ENCODE measurements around the gene FAM107A.

DNA sequence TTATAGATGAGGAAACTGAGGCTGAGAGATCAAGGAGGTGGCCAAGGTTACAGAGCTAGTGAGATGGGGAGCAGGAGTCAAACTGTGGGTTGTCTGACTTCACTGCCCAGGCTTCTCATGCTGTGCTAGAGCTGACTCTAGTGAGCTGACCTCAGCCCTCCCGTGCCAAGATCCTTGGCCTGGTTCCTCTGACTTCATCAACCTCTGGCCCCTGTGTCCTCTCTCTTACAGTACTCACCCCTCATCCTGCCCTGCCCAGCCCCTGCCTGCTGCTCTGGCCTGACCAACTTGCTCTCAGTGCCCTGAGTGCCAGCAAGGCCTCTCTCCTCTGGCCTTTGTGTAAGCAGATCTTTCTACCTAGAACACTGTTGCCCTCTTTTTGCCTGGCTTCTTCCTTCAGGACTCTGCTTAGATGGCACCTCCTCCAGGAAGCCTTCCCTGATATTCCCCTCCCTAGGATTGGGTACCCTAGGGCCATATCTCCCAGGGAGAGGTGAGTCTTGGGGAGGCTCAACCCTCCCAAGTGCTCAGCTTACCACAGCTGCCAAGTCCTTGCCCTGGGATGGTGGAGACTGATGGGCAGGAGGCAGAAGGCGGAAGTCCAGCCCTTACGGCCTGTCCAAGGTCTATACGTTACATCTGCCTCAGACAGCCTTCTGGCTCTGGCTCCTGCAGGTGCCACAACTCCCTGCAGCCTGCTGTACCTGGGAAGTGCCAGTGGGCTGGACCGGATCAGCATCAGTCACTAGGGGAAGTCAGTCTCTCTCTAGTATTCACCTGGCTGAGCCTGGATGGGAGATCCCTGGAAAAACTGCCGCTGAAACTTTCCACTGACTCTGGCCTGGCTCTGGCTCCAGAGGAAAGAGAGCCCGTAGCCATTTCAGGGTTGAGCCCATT is 36.3 kb upstream of the FAM107A start:
- TF ChIP-seq CTCF (conservative IDR thresholded peaks at IDR 0.05; ENCODE audit: low read depth, low read length) (no peak), MXI1 (IDR thresholded peaks at IDR 0.05; ENCODE audit: borderline replicate concordance, low read depth, low read length) (no peak), POLR2A (IDR thresholded peaks at IDR 0.05; ENCODE audit: low read depth, low read length) (no peak), RAD21 (IDR thresholded peaks at IDR 0.05; ENCODE audit: low read length) (no peak)

Data from IMR-90 (cell line).